NCI-H146 treated with DMSO at 0.1 percent for 48 hours (cell line): ENCODE measurements around the gene SMCO4.
"Not testable (repeated sequence)": the region's sequence is repeated elsewhere in the genome, so short reads cannot be mapped to it uniquely, and the experiment has no call there.

Source experiments
- DNase-seq: peaks from one replicate; lab custom pipeline; 2025; ENCODE audit not compliant: unreplicated experiment; lab: John Stamatoyannopoulos, UW

The SMCO4 gene

DNA sequence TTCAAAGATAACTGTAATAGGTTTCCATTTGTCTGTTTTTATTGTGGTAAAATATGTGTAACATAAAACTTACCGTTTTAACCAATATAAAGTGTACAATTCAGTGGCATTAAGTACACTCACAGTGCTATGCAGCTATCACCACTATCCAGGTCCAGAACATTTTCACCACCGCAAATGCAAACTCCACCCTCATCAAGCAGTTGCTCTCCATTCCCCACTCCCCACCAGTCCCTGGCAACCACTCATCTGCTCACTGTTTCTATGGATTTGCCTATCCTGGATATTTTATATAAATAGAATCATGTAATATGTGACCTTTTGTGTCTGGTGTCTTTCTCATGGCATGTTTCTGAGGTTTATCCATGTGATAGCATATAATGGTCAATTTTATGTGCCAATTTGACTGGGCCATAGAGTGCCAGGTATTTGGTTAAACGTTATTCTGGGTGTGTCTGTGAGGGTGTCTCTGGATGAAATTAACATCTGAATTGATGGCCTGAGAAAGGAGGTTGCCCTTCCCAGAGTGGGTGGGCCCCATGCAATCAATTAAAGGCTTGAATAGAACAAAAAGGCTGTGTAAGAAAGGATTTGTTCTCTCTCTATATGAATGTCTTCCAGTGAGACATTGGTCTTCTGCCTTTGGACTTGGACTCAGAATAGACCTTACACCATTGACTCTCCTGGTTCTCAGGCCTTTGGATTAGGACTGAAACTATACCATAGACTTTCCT is 17.2 kb upstream of the SMCO4 start:
- no peak for DNase-seq

DNA sequence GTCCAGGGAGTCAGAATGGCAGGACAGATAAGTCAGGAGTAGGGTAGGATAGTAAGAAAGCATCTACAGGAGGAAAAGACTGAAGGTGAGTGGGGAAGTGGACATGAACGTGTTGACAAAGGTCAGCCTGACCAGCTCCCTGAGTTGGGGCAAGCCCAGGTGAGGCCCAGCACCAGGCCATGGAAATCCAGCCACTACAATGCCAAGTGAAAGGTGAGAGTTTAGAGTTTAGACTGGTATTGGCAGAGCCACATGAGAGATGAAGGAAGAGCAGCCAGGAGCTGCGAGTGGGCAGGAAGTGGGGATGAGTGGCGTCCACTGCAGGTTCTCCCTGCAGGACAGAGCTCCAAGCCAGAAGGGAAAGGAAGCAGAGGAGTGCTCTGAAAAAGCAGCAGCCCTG is 16.5 kb upstream of the SMCO4 start:
- DNase-seq: no peak

- no peak for DNase-seq
Measured at GRCh38 chr11:93552874-93553273, 9.7 kb upstream of the SMCO4 start.

GRCh38 chr11:93549976-93550375 is 6.8 kb upstream of the SMCO4 start:
- no peak for DNase-seq

DNA sequence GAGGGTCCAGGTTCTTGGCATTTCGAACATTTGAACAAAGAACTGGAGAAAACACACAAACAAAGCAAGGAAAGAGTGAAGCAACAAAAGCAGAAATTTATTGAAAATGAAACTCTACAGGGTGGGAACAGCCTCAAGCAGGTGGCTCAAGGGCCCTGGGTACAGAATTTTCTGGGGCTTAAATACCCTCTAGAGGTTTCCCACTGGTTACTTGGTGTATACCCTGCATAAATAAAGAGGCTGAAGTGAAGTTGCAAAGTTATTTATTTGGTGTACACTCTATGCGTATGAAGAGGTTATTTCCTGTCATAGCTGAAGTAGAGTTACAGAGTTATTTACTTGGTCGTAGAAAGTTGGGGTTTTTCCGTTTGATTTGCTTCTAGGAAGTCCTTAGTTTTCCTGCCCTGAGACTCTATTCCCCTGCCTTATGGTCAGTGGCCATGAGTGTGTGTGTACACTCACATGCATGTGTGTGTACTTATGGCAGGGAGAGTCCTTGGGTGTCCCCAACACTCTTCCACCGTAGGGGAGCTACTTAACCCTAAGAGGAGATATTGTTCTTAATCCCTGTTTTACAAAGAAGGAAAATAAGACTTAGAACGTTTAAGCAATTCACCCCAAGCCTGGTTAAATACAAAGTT is 5.6 kb upstream of the SMCO4 start:
- no peak for DNase-seq

DNA sequence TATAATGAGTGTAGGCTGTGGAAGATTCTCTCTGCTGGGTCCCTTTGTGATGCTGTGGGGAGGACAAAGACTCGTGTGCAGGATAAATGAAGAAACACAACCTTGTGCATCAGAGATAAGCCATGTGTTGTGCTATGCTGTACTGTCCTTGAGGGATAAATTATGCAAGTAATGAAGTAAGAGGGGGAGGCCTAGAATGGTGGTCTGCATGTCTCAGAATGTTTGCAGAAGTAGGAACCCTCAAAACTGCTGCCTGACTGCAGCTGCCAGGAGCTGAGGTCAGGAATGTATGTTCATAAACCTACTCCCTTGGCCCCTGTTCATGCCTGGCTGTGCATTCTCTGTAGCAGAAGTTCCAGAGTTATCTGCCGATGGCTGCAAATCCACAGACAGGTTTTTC is 4.6 kb upstream of the SMCO4 start:
- no peak for DNase-seq

DNA sequence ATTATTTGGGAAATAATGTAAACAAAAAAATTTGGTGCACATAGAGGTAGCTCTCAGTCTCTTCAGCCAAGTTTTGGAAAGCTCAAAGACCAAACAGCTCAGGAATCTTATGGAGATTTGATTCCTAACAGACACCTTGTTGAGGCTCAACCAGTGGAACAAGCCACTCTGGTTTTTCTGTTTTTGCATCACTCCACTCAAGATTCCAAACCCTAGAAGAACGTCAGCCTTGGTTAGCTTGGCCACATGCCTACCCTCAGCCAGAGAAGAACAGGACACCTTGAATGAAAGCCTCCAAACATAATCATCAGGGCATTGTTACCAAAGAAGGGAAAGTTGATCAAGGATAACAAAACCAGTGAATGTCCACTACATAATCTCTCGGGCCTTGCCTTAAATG is 3.8 kb upstream of the SMCO4 start:
- no peak for DNase-seq

DNA sequence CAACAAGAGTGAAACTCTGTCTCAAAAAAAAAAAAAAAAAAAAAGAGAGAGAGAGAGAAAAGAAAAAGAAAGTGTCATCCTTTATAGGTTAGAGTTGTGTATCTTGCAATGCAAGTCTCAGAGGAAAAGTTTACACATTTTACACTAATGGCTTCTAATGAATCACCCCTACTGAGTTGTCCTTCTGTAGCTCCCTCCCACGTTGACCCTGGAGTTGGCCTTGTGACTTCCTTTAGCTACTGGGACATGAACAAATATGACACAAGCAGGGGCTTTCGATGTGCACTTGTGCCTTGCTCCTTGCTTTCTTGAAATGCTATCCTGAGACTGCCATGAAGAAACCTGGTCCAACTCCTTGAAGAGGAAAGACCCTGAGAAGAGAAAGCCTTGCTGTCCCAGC is 2.4 kb upstream of the SMCO4 start:
- DNase-seq: no peak

GRCh38 chr11:93542811-93543229 is 371 bp downstream of the SMCO4 start:
- no peak for DNase-seq

DNA sequence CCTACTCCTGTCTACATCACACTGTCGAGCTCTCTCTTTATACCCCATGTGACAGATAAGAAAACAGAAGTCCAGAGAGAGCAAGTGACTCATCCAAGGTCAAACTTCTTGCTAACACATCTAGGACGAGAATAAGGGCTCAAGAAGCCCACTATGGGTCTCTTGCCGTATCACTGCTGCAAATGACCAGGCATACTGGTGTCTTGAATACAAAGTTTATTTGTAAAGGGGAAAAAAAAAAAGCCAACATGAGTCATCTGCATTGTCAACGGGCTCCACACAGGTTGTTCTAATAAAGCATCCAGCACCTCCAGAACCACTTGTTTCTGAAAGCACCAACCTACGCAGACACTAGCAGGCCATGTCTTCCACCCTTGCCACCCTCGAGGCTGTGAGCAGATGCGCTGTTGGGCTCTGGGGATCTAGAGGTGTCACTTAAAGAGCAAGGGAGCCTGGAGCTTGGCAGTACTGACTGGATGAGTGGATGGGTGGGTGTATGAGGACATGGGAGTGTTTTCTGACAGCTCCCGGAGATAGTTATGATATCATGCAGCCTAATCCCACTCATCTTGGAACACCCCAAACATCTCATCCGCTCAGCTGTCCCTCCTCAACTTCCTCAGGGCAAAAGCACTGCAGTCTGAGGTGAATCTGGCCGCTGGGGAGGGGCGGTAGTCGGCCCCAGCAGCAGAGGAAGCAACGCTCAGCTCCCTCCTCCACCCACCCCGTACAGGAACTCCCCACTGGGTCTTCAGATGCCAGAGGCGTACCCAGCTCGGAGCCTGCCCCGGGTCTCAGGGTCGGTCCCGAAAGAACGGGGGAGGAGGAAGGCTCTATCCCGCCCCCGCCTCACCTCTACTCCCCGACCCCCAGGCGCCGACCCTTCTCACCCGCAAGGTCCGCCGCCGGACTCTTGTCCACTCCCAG is 1.0 kb downstream of the SMCO4 start:
- DNase-seq: no peak

DNA sequence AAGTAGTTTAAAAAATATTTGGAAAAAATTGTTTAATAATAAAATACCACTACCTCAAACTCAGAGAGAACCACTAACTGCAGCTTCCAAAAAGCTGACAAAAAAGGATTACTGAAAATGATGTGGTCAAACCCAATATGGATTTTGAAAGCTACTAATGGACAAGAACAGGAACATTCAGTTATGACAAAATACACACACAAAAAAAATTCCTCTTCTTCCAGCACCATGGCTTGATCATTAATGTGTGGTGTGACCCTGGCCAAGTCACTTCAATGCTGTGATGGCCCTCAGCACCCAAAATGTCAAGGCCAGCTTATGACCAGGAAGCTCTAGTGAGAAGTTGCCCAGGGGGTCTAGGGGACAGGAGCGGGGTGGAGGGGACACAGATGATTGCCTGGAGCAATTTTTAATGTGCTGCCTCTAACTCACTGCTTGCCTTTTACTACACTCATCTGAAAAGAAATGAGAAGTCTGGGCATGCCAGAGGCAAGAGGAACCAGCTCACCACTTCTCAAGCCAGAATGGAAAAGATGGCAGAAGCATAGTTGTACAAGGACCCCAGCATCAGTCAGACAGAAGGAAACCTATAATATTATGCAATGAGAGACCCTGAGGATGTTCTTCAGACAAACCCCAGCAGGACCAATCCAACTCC is 2.2 kb downstream of the SMCO4 start:
- DNase-seq: no peak

GRCh38 chr11:93540337-93540736 is 2.9 kb downstream of the SMCO4 start:
- no peak for DNase-seq

GRCh38 chr11:93537767-93538261 is 5.4 kb downstream of the SMCO4 start:
- DNase-seq: no peak

DNA sequence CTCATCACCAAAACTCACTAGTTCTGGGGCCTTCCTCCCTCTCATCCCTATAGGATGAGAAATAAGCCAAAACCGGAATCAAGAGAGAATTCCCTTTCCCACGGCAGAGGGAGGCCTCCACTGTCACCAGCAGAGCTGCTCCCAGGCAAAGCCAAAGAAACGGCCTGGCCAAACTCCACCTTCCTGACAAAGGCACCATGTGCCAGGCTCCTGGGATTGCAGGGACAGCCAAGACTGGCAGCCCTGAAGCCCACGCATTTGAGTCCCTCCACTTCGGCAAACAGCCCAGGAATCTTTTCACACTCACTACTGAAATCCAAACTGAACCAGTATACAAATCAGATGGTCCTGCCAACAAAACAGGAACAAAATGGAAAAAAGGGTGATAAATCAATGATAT is 6.1 kb downstream of the SMCO4 start:
- DNase-seq: no peak

GRCh38 chr11:93536101-93536861 is 6.9 kb downstream of the SMCO4 start:
- DNase-seq: no peak

- DNase-seq: not testable (repeated sequence)
Measured at GRCh38 chr11:93535578-93535977, 7.6 kb downstream of the SMCO4 start.

GRCh38 chr11:93532806-93533205 is 10.4 kb downstream of the SMCO4 start:
- no peak for DNase-seq

GRCh38 chr11:93532281-93532789 is 10.9 kb downstream of the SMCO4 start:
- no peak for DNase-seq

DNA sequence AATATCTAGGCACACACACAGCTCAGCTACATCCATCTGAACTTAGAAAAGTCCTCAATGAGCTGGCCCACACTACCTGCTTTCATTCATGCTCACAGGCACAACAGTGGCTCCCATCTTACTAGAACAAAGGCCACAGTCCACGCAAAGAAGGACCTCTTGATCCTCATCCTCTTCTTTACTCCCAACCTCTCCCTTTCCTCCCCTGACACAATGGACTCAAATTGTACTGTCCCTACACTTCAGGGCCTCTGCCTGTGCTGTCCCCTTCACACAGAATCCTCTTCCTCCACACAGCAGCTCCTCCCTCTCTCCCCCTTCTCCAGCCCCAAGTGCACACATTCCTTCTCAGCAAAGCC is 12.7 kb downstream of the SMCO4 start:
- no peak for DNase-seq
